ENCODE results near the gene LYPLAL1. TPM values are rescaled to one million over a fixed set of nuclear protein-coding genes. Genes with fewer than 3 reads are reported as not detected.
"Not testable (repeated sequence)": the region's sequence is repeated elsewhere in the genome, so short reads cannot be mapped to it uniquely, and the experiment has no call there.

Gene LYPLAL1
- total RNA-seq, 1 experiment from 2014 or later: 40.0 TPM

DNA sequence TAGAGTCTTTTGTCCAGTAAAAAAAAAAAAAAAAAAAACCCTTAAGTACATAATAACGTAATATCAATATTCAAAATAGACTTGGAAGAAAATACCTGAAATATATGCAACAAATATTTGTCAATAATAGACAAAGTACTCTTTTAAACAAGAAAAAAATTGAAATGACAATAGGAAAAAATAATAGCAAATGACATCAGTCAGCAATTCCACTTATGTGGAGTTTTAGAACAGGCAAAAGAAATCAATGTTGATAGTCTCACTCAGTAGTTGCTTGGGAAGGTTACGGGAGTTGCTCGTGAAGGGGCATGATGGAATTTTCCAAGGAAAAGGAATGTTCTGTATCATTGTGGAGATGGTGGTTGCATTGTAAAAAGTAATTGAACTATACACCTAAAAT, 16.9 kb downstream of the LYPLAL1 start:
- TF ChIP-seq, protein P1, sequence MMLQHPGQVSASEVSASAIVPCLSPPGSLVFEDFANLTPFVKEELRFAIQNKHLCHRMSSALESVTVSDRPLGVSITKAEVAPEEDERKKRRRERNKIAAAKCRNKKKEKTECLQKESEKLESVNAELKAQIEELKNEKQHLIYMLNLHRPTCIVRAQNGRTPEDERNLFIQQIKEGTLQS (IDR thresholded peaks at IDR 0.05): no peak
- TF ChIP-seq POLR2AphosphoS5 (IDR thresholded peaks at IDR 0.05; ENCODE audit: low read depth, low read length) (no peak), SP1 (IDR thresholded peaks at IDR 0.05; ENCODE audit: low read depth) (no peak), EZH2phosphoT487 (IDR thresholded peaks at IDR 0.05; ENCODE audit: borderline replicate concordance) (no peak), EZH2 (IDR thresholded peaks at IDR 0.05) (no peak), POLR2A (IDR thresholded peaks at IDR 0.05; ENCODE audit: borderline replicate concordance, extremely low read depth, insufficient read depth, insufficient read length) (no peak), ELF1 (IDR thresholded peaks at IDR 0.05; ENCODE audit: borderline replicate concordance, low read depth) (no peak), ZNF274 (IDR thresholded peaks at IDR 0.05; ENCODE audit: low read depth, low read length) (no peak), RAD21 (IDR thresholded peaks at IDR 0.05; ENCODE audit: low read depth) (no peak), FOSL1 (IDR thresholded peaks at IDR 0.05; ENCODE audit: low read depth) (no peak)
- TF ChIP-seq, protein P2, sequence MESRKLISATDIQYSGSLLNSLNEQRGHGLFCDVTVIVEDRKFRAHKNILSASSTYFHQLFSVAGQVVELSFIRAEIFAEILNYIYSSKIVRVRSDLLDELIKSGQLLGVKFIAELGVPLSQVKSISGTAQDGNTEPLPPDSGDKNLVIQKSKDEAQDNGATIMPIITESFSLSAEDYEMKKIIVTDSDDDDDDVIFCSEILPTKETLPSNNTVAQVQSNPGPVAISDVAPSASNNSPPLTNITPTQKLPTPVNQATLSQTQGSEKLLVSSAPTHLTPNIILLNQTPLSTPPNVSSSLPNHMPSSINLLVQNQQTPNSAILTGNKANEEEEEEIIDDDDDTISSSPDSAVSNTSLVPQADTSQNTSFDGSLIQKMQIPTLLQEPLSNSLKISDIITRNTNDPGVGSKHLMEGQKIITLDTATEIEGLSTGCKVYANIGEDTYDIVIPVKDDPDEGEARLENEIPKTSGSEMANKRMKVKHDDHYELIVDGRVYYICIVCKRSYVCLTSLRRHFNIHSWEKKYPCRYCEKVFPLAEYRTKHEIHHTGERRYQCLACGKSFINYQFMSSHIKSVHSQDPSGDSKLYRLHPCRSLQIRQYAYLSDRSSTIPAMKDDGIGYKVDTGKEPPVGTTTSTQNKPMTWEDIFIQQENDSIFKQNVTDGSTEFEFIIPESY (IDR thresholded peaks at IDR 0.05; ENCODE audit: extremely low read depth, insufficient replicate concordance, low read length): no peak
- intact Hi-C loops (cut with micrococcal nuclease): no loop called here
- Histone ChIP-seq H3K4me3 (replicated peaks in 1 of 2; ENCODE audit: low read depth in 1 of 2, low read length in 2 of 2) (no peak overlapping the region), H3K27me3 (ENCODE audit: insufficient read depth, low read length) (no peaks in the 10 kb centered on the region), H4K20me1 (ENCODE audit: insufficient read depth) (peaks cover 4% of the 10 kb centered on the region; the same call in 1 of the 2 replicates), H3K79me2 (ENCODE audit: insufficient read depth, low read length) (peaks cover 64% of the 10 kb centered on the region), H3K9ac (ENCODE audit: low read length) (no peak overlapping the region), H3K4me2 (ENCODE audit: low read length) (no peak overlapping the region), H3K9me2 (ENCODE audit: insufficient read depth) (no peaks in the 10 kb centered on the region), H3K36me3 (ENCODE audit: control insufficient read depth in 1 of 2, insufficient read depth in 2 of 2, low read length in 2 of 2) (no peaks in the 10 kb centered on the region), H3K9me3 (ENCODE audit: control insufficient read depth in 1 of 2, insufficient read depth in 1 of 2, low read depth in 1 of 2, low read length in 2 of 2) (no peaks in the 10 kb centered on the region), H3K4me1 (ENCODE audit: control insufficient read depth in 1 of 2, insufficient read depth in 2 of 2, low read length in 2 of 2) (no peaks in the 10 kb centered on the region), H2AFZ (ENCODE audit: low read depth, low read length, poor library complexity, severe bottlenecking) (no peak overlapping the region), H3K27ac (ENCODE audit: low read depth, low read length) (no peak overlapping the region)
- DNase-seq (ENCODE audit: low read depth, low spot score) (no peak), ATAC-seq (no peak)
- CTCF ChIA-PET: no interaction called here
- RAD21 ChIA-PET (ENCODE audit: low non-redundant PET in 1 of 2, low total read pairs in 2 of 2, uncharacterized antibody in 2 of 2, unreplicated experiment in 2 of 2): no interaction called here
- POLR2A ChIA-PET: no interaction called here
- no TSS peak for BruUV-seq (replicated peaks)

GRCh38 chr1:219195833-219196232, 22.2 kb downstream of the LYPLAL1 start:
- peaks cover 21% of the 10 kb centered on the region for H3K79me2 ChIP-seq (ENCODE audit: insufficient read depth, low read length)
- intact Hi-C loops (cut with micrococcal nuclease); RAD21 ChIA-PET (ENCODE audit: low non-redundant PET in 1 of 2, low total read pairs in 2 of 2, uncharacterized antibody in 2 of 2, unreplicated experiment in 2 of 2); H3K27ac ChIP-seq (ENCODE audit: low read depth, low read length); H3K4me2 ChIP-seq (ENCODE audit: low read length); H2AFZ ChIP-seq (ENCODE audit: low read depth, low read length, poor library complexity, severe bottlenecking); H3K27me3 ChIP-seq (ENCODE audit: insufficient read depth, low read length); H3K9me2 ChIP-seq (ENCODE audit: insufficient read depth); H3K9ac ChIP-seq (ENCODE audit: low read length); CTCF ChIA-PET; ATAC-seq; H4K20me1 ChIP-seq (ENCODE audit: insufficient read depth); H3K36me3 ChIP-seq (ENCODE audit: control insufficient read depth in 1 of 2, insufficient read depth in 2 of 2, low read length in 2 of 2); H3K4me1 ChIP-seq (ENCODE audit: control insufficient read depth in 1 of 2, insufficient read depth in 2 of 2, low read length in 2 of 2); H3K9me3 ChIP-seq (ENCODE audit: control insufficient read depth in 1 of 2, insufficient read depth in 1 of 2, low read depth in 1 of 2, low read length in 2 of 2); BruUV-seq (replicated peaks); H3K4me3 ChIP-seq (replicated peaks in 1 of 2; ENCODE audit: low read depth in 1 of 2, low read length in 2 of 2); DNase-seq (ENCODE audit: low read depth, low spot score); POLR2A ChIA-PET: not testable (repeated sequence)
